ENCODE results near the gene ZNF749.
"Not testable (repeated sequence)": the region's sequence is repeated elsewhere in the genome, so short reads cannot be mapped to it uniquely, and the experiment has no call there.

Gene ZNF749

GRCh38 chr19:57473646-57474045 lies 38.5 kb downstream of the ZNF749 start:
- Histone ChIP-seq H3K9me3 (replicated peaks; ENCODE audit: insufficient read depth, low read length) (no peaks in the 10 kb centered on the region), H3K27ac (ENCODE audit: low read length) (no peak overlapping the region), H4K20me1 (ENCODE audit: insufficient read depth, low read length) (no peaks in the 10 kb centered on the region), H3K4me1 (ENCODE audit: low read length) (peaks cover 4% of the 10 kb centered on the region; the same call in 1 of the 2 replicates), H3K4me2 (ENCODE audit: low read depth, low read length) (no peak overlapping the region), H3K9me2 (replicated peaks; ENCODE audit: insufficient read depth, low read length) (no peaks in the 10 kb centered on the region), H2AFZ (ENCODE audit: low read length) (no peak overlapping the region), H3K79me2 (ENCODE audit: low read length) (no peaks in the 10 kb centered on the region), H3K36me3 (replicated peaks; ENCODE audit: insufficient read depth, low read length) (peaks cover 7% of the 10 kb centered on the region; the same call in 1 of the 2 replicates), H3K27me3 (replicated peaks; ENCODE audit: insufficient read depth, low read length) (no peaks in the 10 kb centered on the region), H3K4me3 (ENCODE audit: low read length) (no peak overlapping the region), H3K9ac (ENCODE audit: low read length) (no peak overlapping the region), H3F3A (ENCODE audit: insufficient read depth, low read length) (no peaks in the 10 kb centered on the region; the same call in 1 of the 2 replicates)
- no peak for TF ChIP-seq EZH2 (optimal IDR thresholded peaks at IDR 0.05; ENCODE audit: low read depth, low read length)
- no peak for TF ChIP-seq EZH2phosphoT487 (IDR thresholded peaks at IDR 0.05; ENCODE audit: low read length)
- no peak for TF ChIP-seq CTCF (IDR thresholded peaks at IDR 0.05; ENCODE audit: low read length)
- no peak for DNase-seq

GRCh38 chr19:57477191-57478008 lies 42.3 kb downstream of the ZNF749 start, which contains the start of gene ZNF772:
Gene ZNF772 (minus strand): TSS chr19:57477566. CDS start chr19:57477309, 257 bp downstream.
- no peaks in the 10 kb centered on the region for H3K9me3 ChIP-seq (replicated peaks; ENCODE audit: insufficient read depth, low read length)
- H3K79me2 ChIP-seq (ENCODE audit: low read length) = no peaks in the 10 kb centered on the region
- peak within 1 kb of the TSS; percentile 18; the same call in 1 of the 2 replicates for H3K27ac ChIP-seq (ENCODE audit: low read length)
- DNase-seq = peak; percentile 94
- H3K9me2 ChIP-seq (replicated peaks; ENCODE audit: insufficient read depth, low read length) = no peaks in the 10 kb centered on the region
- H3K9ac ChIP-seq (ENCODE audit: low read length) = peak within 1 kb of the TSS; percentile 59; the same call in 1 of the 2 replicates
- no peaks in the 10 kb centered on the region; the same call in 1 of the 2 replicates for H3K27me3 ChIP-seq (replicated peaks; ENCODE audit: insufficient read depth, low read length)
- no peaks in the 10 kb centered on the region for H4K20me1 ChIP-seq (ENCODE audit: insufficient read depth, low read length)
- TF ChIP-seq EZH2 (optimal IDR thresholded peaks at IDR 0.05; ENCODE audit: low read depth, low read length) (no peak), EZH2phosphoT487 (IDR thresholded peaks at IDR 0.05; ENCODE audit: low read length) (no peak), CTCF (IDR thresholded peaks at IDR 0.05; ENCODE audit: low read length) (peak; percentile 58)
- H3K4me3 ChIP-seq (ENCODE audit: low read length) = peak within 1 kb of the TSS; percentile 91
- H3F3A ChIP-seq (ENCODE audit: insufficient read depth, low read length) = no peaks in the 10 kb centered on the region; the same call in 1 of the 2 replicates
- H3K4me2 ChIP-seq (ENCODE audit: low read depth, low read length) = peak within 1 kb of the TSS; percentile 63
- peaks cover 4% of the 10 kb centered on the region; the same call in 1 of the 2 replicates for H3K4me1 ChIP-seq (ENCODE audit: low read length)
- H2AFZ ChIP-seq (ENCODE audit: low read length) = peak within 1 kb of the TSS; percentile 99
- peaks cover 7% of the 10 kb centered on the region; the same call in 1 of the 2 replicates for H3K36me3 ChIP-seq (replicated peaks; ENCODE audit: insufficient read depth, low read length)

- H3K27ac ChIP-seq (ENCODE audit: low read length) = peak within 1 kb of the TSS; percentile 33; the same call in 1 of the 2 replicates
- H3K9ac ChIP-seq (ENCODE audit: low read length) = peak within 1 kb of the TSS; percentile 73; the same call in 1 of the 2 replicates
These were observed 52.6 kb downstream of the ZNF749 start, which contains the start of gene ZNF419 for GRCh38 chr19:57487477-57488298. Gene ZNF419 (plus strand): TSS chr19:57487750. CDS start chr19:57487951, 201 bp downstream.

GRCh38 chr19:57488299-57488644 lies 53.1 kb downstream of the ZNF749 start:
- not testable (repeated sequence) for H3K27me3 ChIP-seq (replicated peaks; ENCODE audit: insufficient read depth, low read length); H3K4me1 ChIP-seq (ENCODE audit: low read length); H3F3A ChIP-seq (ENCODE audit: insufficient read depth, low read length); H3K9me3 ChIP-seq (replicated peaks; ENCODE audit: insufficient read depth, low read length); H3K4me3 ChIP-seq (ENCODE audit: low read length); H3K9ac ChIP-seq (ENCODE audit: low read length); H3K79me2 ChIP-seq (ENCODE audit: low read length); H3K36me3 ChIP-seq (replicated peaks; ENCODE audit: insufficient read depth, low read length); H2AFZ ChIP-seq (ENCODE audit: low read length); H3K9me2 ChIP-seq (replicated peaks; ENCODE audit: insufficient read depth, low read length); H3K27ac ChIP-seq (ENCODE audit: low read length); DNase-seq; H4K20me1 ChIP-seq (ENCODE audit: insufficient read depth, low read length)
- H3K4me2 ChIP-seq (ENCODE audit: low read depth, low read length) = peak overlapping the region; percentile 52; the same call in 1 of the 2 replicates

More at GRCh38 chr19:57487477-57488298, 52.6 kb downstream of the ZNF749 start, which contains the start of gene ZNF419:
- not testable (repeated sequence) for H3K9me3 ChIP-seq (replicated peaks; ENCODE audit: insufficient read depth, low read length); H4K20me1 ChIP-seq (ENCODE audit: insufficient read depth, low read length); H3K36me3 ChIP-seq (replicated peaks; ENCODE audit: insufficient read depth, low read length); H3F3A ChIP-seq (ENCODE audit: insufficient read depth, low read length); H3K9me2 ChIP-seq (replicated peaks; ENCODE audit: insufficient read depth, low read length); H3K27me3 ChIP-seq (replicated peaks; ENCODE audit: insufficient read depth, low read length); H3K79me2 ChIP-seq (ENCODE audit: low read length); H3K4me1 ChIP-seq (ENCODE audit: low read length)
- peak within 1 kb of the TSS; percentile 52; the same call in 1 of the 2 replicates for H3K4me2 ChIP-seq (ENCODE audit: low read depth, low read length)
- peak within 1 kb of the TSS; percentile 79 for H3K4me3 ChIP-seq (ENCODE audit: low read length)
- H2AFZ ChIP-seq (ENCODE audit: low read length) = peak within 1 kb of the TSS; percentile 95
- peak; percentile 96 for DNase-seq
